ENCODE data around the gene FBF1. TPM values are rescaled to one million over a fixed set of nuclear protein-coding genes. Genes with fewer than 3 reads are reported as not detected.

Gene FBF1
- total RNA-seq, 2 donors from 2014 or later, result 25.9 to 39.1 TPM

DNA sequence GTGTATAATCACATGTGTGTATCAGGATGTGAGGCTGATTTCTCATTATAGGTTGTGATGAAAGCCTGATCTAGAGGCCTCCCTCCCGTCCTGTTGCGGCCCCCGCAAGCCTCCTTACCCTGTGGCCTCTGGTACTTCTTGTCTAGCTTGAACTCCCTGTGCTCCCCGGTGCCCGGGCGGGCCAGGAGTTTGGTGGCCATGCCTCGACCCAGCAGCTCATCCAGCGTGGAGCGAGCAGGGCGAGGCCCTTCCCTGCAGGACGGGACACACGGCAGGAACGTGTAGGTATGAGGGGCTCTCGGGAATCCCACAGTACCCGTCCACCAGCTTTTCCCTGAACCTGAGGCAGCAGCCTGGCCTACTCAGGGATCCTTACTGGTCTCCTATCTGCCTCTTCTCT is 14.9 kb downstream of the FBF1 start:
- no peak overlapping the region for H3K4me3 Mint-ChIP-seq
- Histone ChIP-seq H3K36me3 (ENCODE audit: control insufficient read depth, insufficient read depth, low read length) (peaks cover 13% of the 10 kb centered on the region), H3K9me3 (ENCODE audit: control insufficient read depth, low read length) (no peaks in the 10 kb centered on the region), H3K27me3 (ENCODE audit: control insufficient read depth, insufficient read depth, low read length, poor library complexity, severe bottlenecking) (no peaks in the 10 kb centered on the region), H3K27ac (ENCODE audit: low read depth, low read length) (no peak overlapping the region), H3K4me1 (ENCODE audit: control insufficient read depth, insufficient read depth, low read length) (no peaks in the 10 kb centered on the region), H3K4me3 (ENCODE audit: low read length) (no peak overlapping the region), H3K9ac (ENCODE audit: extremely low read depth, low read length, poor library complexity, severe bottlenecking) (no peak overlapping the region)
- H3K27ac Mint-ChIP-seq, result no peak overlapping the region
- H3K9me3 Mint-ChIP-seq, result no peaks in the 10 kb centered on the region
- no peaks in the 10 kb centered on the region for H3K27me3 Mint-ChIP-seq (ENCODE audit: insufficient read depth)
- H3K36me3 Mint-ChIP-seq (ENCODE audit: low read depth), result peaks cover 16% of the 10 kb centered on the region
- WGBS, 2 experiments (ENCODE audit: insufficient coverage in 1 of 2, insufficient read length in 1 of 2), result 90 to 96% methylated on average over 7 to 15 of the region's 15 CpGs
- no peak for DNase-seq
- no peak for TF ChIP-seq CTCF (conservative IDR thresholded peaks at IDR 0.05)
- H3K4me1 Mint-ChIP-seq, result no peaks in the 10 kb centered on the region

GRCh38 chr17:75925103-75925502 is 15.7 kb downstream of the FBF1 start:
- H3K9me3 ChIP-seq (ENCODE audit: control insufficient read depth, low read length), result no peaks in the 10 kb centered on the region
- no peak overlapping the region for H3K9ac ChIP-seq (ENCODE audit: extremely low read depth, low read length, poor library complexity, severe bottlenecking)
- Mint-ChIP-seq H3K4me1 (no peaks in the 10 kb centered on the region), H3K9me3 (no peaks in the 10 kb centered on the region), H3K36me3 (ENCODE audit: low read depth) (peaks cover 15% of the 10 kb centered on the region), H3K27me3 (ENCODE audit: insufficient read depth) (no peaks in the 10 kb centered on the region), H3K27ac (no peak overlapping the region), H3K4me3 (no peak overlapping the region)
- no peak for DNase-seq
- no peaks in the 10 kb centered on the region for H3K4me1 ChIP-seq (ENCODE audit: control insufficient read depth, insufficient read depth, low read length)
- no peak for TF ChIP-seq CTCF (conservative IDR thresholded peaks at IDR 0.05)
- H3K36me3 ChIP-seq (ENCODE audit: control insufficient read depth, insufficient read depth, low read length), result peaks cover 13% of the 10 kb centered on the region
- WGBS, 2 experiments (ENCODE audit: insufficient coverage in 1 of 2, insufficient read length in 1 of 2), result 93 to 94% methylated on average over 3 to 11 of the region's 11 CpGs
- no peak overlapping the region for H3K27ac ChIP-seq (ENCODE audit: low read depth, low read length)
- H3K27me3 ChIP-seq (ENCODE audit: control insufficient read depth, insufficient read depth, low read length, poor library complexity, severe bottlenecking), result no peaks in the 10 kb centered on the region
- no peak overlapping the region for H3K4me3 ChIP-seq (ENCODE audit: low read length)

GRCh38 chr17:75922963-75923874 is 17.6 kb downstream of the FBF1 start:
- H3K27ac Mint-ChIP-seq, result no peak overlapping the region
- no peaks in the 10 kb centered on the region for H3K4me1 Mint-ChIP-seq
- no peak overlapping the region for H3K4me3 Mint-ChIP-seq
- DNase-seq, result no peak
- no peak overlapping the region for H3K4me3 ChIP-seq (ENCODE audit: low read length)
- no peak overlapping the region for H3K27ac ChIP-seq (ENCODE audit: low read depth, low read length)
- no peaks in the 10 kb centered on the region for H3K27me3 ChIP-seq (ENCODE audit: control insufficient read depth, insufficient read depth, low read length, poor library complexity, severe bottlenecking)
- no peaks in the 10 kb centered on the region for H3K4me1 ChIP-seq (ENCODE audit: control insufficient read depth, insufficient read depth, low read length)
- WGBS, 2 experiments (ENCODE audit: insufficient coverage in 1 of 2, insufficient read length in 1 of 2), result 93 to 95% methylated on average over 11 to 19 of the region's 19 CpGs
- H3K9me3 ChIP-seq (ENCODE audit: control insufficient read depth, low read length), result no peaks in the 10 kb centered on the region
- peaks cover 13% of the 10 kb centered on the region for H3K36me3 ChIP-seq (ENCODE audit: control insufficient read depth, insufficient read depth, low read length)
- H3K36me3 Mint-ChIP-seq (ENCODE audit: low read depth), result peaks cover 22% of the 10 kb centered on the region
- H3K9me3 Mint-ChIP-seq, result no peaks in the 10 kb centered on the region
- TF ChIP-seq CTCF (conservative IDR thresholded peaks at IDR 0.05), result no peak
- no peak overlapping the region for H3K9ac ChIP-seq (ENCODE audit: extremely low read depth, low read length, poor library complexity, severe bottlenecking)
- H3K27me3 Mint-ChIP-seq (ENCODE audit: insufficient read depth), result no peaks in the 10 kb centered on the region

Measured in endodermal cell (in vitro differentiated cells).